HG02852 (cell line): ENCODE data around the gene ABCB10.
"Not testable (repeated sequence)": the region's sequence is repeated elsewhere in the genome, so short reads cannot be mapped to it uniquely, and the experiment has no call there.

ENCODE experiments used
- ATAC-seq: cut with Tn5 transposase; IDR thresholded peaks from one replicate; pipeline ENCODE4 v1.9.1; 2021; ENCODE audit warnings: mild to moderate bottlenecking, moderate library complexity; ENCODE audit not compliant: unreplicated experiment

ABCB10 gene

DNA sequence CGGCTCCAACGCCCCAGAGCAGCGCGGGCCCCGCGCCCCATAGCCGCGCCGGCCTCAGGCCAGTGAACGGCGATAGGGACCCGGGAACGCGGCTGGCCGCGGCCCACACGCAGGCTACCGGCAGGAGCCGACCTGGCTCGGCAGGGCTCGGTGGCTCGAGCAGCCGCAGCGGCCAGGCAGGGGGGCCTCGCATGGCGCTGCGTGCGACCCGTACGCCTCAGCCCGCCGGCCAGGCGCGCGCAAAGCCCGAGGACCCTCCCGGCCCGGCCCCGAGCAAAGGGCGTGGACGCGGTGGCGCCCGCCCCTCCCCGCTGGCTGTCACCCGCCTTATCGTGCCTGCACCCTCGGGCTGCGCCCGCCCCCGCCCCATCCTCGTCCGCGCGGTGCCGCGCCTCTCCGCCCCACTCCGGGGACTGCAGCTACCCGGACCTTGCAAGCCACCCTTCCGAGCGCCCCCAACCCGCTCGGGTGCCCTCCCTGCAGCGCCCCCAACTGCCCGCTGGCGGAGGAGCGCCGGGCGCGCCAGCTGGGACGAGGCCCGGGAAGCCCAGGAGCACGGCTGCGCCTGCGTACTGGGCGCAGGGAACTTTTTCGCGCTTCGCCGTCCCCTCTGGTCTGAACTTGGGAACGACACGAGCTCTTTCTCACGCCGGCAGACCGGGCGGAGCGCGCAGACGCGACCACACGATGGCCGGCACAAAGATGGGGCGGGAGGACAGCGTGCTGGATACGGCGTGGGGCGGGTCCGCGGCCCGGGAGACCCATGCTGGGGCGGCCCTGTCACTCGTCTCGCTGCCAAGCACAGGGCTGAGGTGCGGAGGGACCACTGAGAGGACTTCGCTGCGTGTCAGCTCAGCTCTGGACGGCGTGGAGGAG is at the start of gene ABCB10:
Gene ABCB10 (minus strand): TSS at position 248 of the 876 bp plus-strand sequence. CDS start 55 bp downstream, at position 193.
- peak; percentile 78 for ATAC-seq

DNA sequence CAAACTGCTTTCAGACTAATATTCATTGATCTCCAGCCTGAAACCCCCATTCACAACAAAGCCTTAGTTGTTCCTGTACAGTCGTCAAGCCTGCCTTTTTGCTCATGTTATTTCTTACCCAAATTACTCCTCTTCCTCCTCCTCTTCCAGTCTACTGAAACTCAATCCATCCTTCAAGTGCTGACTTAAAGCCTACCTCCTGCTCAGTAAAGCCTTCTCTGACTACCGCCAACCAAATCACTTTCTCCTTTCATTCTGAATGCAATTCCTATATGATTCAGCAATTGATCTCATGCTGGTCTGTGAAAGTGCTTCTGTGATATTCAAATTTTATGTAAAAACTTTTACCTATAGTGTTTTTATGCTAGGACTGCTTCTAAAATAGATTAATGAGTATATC is 48.9 kb upstream of the ABCB10 start:
- no peak for ATAC-seq

DNA sequence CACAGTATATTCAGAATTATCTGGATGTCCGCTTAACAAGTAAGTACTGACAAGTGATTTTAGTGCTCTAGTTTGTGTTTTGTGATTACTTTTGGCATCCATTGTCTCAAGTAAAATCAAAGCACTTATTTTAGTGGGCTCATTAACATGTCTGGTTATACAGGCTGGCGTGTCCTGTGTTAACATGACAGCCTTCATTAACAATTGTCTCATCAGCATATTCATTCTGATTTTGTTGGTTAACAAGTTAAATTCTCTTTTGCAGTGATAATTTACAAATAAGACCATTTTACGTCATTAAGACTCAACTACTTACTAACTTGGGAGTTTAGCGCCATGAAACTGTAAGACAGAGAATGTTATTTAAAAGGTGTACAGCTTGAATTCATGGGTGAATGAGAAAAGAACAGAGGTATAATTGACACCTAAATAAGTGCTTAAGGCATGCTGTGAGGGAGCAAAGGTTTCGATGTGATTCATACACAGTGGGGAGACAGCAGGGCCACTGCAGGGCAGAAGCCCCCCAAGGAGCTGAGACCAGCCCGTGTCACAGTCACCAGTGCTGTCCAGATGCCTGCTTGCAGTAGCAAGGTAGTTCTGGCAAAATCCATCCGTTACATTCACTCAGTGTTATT is 45.0 kb upstream of the ABCB10 start:
- ATAC-seq: no peak

DNA sequence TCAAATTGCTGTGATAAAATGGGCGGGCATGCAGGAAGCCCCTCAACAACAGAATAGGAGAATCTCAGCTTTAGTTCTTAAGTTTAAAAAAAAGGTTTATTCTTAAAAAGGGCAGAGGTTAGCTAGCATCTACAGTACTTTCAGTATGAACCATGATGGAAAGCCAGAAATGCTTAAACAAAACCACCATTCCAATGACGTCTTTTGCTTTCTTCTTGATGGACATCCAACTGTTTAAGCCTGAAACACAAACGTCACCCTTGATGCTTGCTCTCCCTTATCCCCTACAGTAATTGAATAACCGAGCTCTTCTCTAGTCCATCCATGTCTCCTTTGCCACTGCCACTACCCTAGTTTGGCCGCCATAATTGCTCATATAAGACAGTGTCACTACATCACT is 41.7 kb upstream of the ABCB10 start:
- ATAC-seq: no peak

DNA sequence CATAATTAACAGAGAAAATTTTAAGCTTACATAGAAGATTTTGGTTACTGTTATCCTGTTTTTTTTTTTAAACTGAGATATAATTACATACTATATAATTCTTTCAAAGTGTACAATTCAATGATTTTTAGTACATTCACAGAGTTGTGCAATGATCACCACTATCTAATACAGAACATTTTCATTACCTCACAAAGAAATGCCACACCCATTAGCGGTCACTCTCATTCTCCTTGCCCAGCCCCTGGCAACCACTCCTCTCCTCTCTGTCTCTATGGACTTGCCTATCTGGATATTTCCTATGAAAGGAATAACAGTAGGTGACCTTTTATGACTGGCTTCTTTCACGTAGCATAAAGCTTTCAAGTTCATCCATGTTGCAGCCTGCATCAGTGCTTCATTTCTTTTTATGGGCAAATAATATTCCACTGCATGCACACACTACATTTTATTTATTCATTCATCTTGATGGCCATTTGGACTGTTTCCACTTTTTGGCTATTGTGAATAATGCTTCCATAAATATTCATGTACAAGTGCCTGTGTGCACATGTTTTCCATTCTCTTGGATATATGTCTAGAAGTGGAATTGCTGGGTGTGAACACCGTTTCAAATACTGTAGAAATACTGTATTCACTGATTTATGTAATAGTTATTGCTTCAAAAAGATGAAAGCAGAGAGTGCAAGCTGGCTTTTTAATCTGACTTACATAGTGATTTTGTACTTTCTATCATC is 40.9 kb upstream of the ABCB10 start:
- ATAC-seq: no peak

DNA sequence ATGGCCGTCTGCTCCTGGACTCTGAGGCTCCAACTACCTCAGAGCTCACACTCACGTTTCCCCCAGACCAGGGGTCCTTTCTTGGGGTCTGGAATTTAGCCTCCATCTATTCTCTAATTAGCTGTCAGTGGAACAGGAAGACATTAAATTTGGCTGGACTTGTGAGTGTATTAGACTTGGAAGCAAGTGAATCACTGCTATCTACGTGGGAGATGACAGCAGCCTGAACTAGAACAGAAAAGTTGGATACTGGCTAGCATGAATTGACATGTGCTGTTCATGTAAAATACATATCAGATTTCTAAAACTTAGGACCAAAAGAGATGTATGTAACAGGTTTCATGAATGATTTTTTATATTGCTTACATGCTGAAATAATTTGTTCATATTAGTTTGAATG is 39.4 kb upstream of the ABCB10 start:
- no peak for ATAC-seq

DNA sequence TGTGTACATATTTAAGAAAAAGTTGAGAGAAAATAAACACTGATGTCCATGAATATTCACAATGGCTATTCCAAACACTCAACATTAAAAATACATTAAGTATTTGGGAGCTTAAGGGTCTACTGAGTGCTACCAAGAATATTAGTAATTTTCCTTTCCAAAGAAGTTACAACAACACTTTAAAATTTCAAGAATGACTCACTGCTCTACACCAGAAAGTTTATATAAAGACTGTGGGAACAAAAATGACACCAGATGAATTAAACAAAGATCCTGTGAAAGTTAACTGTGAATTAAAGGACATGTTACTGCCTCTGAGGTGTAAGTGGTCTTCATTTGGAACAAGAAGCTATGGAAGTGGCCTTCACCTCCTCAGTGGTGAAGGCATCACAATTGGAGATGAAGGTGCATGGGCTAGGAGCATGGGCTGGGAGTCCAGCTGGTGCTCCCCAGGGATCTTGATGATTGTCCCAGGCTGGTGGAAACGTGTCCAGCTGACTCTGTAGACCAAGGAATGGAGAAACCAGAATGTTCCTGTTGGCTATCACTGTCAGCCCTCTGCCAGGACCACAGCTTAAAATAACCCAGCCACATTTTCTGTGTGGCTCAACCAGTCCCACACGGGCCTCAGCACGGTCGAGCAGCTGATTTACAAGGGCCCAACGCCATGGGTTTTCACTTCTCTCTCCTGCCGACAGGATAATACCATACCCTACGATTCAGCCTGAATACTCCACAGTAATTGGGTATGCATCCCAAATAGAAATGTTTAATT is 38.6 kb upstream of the ABCB10 start:
- no peak for ATAC-seq

DNA sequence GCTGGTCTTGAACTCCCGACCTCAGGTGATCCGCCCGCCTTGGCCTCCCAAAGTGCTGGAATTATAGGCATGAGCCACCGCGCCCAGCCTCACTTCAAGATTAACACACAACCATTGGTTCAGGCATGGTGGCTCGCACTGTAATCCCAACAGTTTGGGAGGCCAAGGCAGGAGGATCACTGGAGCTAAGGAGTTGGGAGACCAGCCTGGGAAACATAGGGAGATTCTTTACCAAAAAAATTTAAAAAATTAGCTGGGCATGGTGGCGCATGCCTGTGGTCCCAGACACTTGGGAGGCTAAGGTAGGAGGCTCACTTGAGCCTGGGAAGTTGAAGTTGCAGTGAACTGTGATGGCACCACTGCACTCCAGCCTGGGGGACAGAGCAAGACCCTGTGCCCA is 37.4 kb upstream of the ABCB10 start:
- ATAC-seq: not testable (repeated sequence)

DNA sequence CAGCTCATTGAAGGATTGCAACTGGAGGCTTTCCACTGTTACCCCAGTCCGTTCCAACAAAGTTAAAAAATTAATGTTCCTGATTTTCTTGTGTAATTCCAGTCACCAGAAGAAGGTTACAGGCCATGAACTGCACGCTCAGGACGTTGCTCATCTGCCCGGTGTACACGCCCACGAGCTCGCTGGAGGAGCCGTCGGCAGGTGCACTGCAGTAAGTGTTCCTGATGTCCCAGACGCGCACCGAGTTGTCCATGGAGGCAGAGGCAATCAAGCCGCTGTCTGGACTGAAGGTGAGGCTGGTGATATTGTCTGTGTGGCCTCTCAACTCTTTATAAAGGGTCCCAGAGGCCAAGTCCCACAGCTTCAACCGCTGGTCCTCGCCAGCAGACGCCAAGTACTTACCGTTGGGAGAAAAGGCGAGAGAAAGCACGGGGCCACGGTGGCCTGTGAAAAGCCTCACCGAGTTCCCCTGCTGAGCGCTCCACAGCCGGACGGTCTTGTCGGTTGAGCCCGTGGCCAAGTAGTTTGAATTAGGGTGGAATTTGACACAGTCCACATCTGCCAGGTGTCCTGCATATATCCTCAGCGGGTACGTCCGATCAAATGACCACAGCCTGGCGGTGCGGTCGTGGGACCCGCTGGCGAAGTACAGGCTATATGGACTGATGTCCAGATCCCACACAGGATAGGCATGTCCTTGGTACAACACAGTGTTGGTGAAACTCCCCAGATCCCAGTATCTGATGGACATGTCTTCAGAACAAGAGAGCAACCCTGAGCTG is 35.9 kb upstream of the ABCB10 start:
- ATAC-seq: no peak

DNA sequence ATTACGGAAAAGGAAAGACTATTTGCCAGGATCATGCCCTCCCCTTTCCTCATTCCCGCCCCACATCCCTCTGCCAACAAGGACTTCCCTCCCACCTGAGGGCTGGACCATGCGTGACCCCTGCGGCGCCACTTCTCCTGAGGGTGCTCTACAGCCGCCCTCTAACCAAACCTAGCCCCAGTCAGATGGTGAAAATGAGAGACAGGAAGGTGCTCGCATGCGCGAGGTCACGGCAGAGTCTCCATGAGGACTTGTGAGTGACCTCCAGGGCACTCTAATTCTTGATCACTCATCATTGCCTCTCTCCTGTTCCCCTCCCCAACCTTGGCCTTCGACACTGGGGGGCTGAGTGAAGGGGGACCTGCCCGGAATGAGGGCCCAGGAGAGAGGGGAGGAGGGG is 35.3 kb upstream of the ABCB10 start:
- no peak for ATAC-seq

DNA sequence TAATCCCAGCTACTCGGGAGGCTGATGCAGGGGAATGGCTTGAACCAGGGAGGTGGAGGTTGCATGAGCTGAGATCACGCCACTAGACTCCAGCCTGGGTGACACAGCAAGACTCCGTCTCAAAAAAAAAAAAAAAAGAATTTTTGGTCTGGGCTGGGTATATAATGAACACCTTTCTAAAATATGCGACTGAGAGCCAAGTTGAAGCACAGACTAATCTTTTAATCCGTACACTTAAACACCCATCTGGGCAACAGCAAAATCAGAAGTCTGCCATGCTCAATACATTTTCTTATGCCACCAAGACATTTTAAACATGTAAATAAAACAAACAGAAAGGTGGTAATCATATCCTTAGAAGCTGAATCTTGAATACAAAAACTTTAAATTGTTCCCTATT is 31.6 kb upstream of the ABCB10 start:
- no peak for ATAC-seq

DNA sequence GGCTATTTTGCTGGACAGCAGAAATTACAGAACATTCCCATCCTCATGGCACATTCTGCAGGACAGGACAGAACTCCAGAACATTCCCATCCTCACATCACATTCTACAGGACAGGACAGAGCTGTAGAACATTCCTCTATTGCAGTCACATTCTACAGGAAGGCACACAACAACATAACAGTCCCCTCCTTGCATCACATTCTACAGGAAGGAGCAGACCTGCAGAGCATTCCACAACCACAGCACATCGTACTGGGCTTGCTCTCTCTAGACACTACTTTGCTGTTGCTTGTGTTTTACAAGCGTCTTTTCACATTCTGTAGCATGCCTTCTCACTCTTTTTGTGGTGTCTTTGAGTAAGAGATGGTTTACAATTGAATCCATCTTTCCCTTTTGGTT is 26.8 kb upstream of the ABCB10 start:
- ATAC-seq: no peak

DNA sequence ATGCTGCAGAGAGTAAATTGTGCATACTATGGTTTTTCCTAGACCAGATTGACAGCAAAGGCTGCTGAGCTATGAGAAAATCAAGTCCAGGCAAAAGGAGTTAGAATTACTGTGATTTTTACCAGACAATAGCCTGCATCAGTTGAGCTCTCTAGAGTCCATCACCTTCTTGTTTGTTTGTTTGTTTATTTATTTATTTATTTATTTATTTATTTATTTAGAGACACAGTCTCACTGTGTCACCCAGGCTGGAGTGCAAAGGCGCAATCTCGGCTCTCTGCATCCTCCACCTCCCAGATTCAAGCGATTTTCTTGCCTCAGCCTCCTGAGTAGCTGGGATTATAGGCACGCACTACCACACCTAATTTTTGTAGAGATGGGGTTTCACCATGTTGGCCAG is 24.2 kb upstream of the ABCB10 start:
- no peak for ATAC-seq

DNA sequence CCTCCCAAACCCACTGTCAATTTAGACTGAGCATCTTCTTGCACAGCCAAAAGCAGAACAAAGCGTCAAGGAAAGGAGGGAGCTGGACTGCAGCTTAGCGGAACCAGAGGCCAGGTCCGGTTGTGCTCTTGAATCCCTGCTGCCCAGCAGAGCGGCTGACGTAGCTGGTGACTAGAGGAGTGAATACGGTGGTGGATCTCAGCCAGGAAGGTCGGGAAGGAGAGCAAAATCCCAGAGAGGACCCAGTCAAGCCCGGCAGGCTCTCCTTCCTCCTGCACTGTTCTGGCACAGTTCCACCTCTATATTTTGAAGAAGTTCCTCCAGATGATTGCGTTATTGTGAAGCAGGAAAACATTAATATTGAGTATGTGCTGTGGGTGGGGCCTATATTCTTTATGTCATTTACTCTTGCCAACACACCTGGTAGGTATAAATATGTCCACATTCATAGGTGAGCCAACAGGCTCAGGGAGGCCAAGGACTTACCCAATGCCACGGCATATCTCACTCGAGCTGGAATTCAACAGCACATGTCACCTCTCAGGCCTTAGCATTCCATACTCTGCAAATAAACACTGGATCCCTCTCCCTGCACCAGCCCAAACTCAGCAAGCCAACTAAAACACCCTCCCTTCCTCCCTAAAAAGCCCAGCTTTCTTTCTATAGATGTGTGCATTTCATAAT is 23.6 kb upstream of the ABCB10 start:
- ATAC-seq: no peak

DNA sequence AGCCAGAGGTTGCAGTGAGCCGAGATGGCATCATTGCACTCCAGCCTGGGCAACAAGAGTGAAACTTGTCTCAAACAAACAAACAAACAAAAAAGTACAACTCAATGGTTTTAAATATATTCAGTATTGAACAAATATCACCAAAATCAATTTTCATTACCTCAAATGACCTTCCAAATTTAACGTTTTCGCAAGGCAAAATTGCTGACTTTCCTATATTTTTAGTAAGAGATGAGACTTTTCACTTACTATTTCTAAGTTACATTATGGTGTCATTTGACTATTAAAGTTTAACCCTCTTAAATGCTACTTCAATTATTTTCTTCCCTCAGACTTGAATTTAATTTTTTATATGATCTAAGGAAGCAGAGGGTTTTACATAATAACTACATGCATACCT is 23.0 kb upstream of the ABCB10 start:
- no peak for ATAC-seq

DNA sequence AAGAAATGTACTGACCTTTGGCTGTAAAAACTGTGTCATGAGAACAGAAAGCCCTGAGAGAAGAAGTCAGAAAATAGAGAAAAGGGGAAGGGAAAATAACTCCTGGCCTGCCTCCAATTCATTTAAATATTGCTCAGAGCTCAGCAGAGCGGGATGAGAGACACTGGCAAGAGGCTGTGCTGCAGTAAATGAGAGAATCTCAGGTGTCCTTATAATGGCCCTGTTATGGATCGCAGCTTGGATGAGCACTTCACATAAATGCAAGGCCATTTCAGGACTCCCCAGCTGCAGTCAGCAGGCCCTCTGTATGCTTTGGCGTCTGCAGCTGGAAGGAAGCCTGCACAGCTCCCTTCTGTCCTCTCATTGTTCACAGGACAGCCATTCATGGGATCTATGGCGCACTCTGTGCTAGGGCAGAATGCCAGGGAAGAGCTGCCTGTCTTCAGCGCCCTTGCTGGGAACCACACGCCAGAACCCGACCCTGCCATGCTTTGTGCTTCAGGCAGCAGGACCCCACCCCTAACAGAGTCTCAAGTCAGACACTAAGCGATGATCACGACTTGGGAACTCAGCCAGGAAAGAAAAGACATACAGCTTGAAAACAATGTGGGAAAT is 20.7 kb upstream of the ABCB10 start:
- peak; percentile 81 for ATAC-seq

DNA sequence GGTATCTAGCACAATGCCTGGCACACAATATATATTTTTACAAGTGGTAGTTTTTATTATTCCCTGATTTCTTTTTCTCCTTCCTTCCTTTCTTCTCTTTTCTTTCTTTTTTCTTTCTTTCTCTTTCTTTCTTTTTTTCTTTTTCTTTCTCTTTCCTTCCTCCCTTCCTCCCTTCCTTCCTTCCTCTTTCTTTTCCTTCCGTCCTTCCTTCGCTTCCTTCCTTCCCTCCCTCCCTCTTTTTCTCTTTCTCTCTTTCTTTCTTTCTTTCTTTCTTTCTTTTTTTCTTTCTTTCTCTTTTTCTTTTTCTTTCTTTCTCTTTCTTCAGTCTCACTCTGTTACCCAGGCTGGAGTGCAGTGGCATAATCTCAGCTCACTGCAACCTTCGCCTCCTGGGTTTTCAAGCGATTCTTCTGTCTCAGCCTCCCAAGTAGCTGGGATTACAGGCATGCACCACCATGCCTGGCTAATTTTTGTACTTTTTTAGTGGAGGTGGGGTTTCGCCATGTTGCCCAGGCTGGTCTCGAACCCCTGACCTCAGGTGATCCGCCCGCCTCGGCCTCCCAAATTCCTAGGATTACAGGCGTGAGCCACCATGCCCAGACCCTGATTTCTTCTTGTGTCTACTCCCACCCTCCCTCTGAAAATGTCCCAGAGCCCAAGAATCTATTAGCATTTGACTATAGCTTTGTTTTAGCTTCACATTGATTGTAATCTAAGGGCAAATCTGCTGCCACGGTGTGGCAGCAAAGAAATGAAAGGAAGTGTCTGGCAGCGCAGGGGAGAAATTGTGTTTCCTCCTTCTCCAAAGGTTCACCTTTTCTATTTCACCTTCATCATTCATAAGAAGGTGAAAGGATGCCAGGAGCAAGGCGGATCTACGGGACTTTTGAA is 19.9 kb upstream of the ABCB10 start:
- ATAC-seq: peak; percentile 33
